HG03045 (cell line): ENCODE data around the gene RMI2.
A peak's percentile ranks its signal among the peaks of the same experiment; 100 is the strongest.
"Not testable (repeated sequence)": the region's sequence is repeated elsewhere in the genome, so short reads cannot be mapped to it uniquely, and the experiment has no call there.

Source experiments
- ATAC-seq: cut with Tn5 transposase; IDR thresholded peaks from one replicate; pipeline ENCODE4 v1.9.1; 2021; ENCODE audit warnings: mild to moderate bottlenecking, moderate library complexity; ENCODE audit not compliant: unreplicated experiment

RMI2 gene

GRCh38 chr16:11350921-11351335 is 5.7 kb downstream of the RMI2 start:
- ATAC-seq = no peak

DNA sequence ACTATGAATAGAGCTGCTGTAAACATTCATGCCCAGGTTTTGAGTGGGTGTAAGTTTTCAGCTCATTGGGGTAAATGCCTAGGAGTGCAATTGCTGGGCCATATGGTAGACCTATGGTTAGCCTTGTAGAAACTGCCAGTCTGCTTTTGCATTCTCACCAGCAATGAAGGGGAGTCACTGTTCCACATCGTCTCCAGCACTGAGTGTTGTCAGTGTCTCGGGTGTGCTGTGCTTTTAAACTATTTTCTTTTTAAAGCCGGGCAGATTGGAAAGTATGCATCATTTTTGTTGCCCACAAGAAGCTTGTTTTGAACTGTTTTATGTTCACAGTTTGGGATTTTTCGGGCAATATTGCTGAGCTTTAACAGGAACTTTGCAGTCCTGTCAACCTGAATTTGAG is 7.9 kb downstream of the RMI2 start:
- ATAC-seq = no peak

DNA sequence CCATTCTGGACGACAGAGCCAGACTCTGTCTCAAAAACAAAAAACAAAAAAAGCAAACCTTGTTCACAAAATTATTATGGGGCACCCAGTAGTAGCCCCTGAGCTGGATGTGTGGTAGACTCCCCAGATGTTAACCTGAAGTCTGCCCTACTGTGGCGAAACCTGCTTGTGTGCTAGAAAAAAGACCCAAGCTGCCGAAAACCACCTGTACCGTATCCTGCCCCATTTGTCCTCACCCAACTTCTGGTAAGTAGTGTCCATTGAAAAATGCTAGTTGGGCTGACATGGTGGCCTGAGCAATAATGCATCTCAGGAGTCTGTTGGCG is 9.1 kb downstream of the RMI2 start:
- ATAC-seq = peak; percentile 18

DNA sequence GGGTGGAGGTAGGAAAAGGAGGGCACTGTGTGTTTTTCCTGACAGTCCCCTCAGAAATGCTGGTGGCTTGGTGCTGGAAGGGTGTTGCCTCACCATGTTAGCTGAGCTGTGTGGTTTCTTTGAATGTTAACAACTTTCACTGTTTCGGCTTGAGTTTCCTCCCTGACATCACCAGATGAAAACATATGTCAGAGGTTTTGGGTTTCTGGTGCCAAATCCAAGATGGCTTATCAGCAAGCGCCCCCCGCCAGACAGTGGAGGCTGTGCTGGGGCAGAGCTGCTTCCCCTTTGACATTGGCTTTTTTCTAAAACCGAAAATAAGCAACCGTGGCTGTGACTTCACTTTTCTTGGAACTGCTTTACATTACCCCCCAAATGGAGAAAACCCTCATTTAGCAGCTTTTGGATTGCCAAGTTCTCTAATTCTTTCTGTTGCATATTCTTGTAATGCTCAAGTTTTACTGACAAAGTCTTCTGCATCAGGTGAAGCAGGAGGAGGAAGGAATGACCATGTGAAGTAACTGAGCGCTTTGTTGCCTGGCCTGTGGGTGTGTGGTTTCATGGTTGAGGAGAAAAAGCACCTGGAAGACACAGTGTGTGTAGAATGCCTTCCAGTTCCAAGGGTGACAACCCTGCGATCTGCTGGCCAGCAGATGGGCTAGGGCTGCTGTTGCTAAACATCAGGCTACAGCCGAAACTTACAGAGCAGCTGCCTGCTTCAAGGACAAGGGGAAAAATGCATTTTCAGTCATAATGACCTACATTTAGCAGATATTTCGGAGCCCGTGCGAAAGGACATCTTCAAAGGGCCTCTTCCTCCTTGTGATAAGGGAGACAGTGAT is 9.7 kb downstream of the RMI2 start:
- peak; percentile 60 for ATAC-seq

GRCh38 chr16:11355862-11356261 is 10.6 kb downstream of the RMI2 start:
- ATAC-seq = no peak

- ATAC-seq = no peak
Measured at GRCh38 chr16:11356573-11357331, 11.5 kb downstream of the RMI2 start.

DNA sequence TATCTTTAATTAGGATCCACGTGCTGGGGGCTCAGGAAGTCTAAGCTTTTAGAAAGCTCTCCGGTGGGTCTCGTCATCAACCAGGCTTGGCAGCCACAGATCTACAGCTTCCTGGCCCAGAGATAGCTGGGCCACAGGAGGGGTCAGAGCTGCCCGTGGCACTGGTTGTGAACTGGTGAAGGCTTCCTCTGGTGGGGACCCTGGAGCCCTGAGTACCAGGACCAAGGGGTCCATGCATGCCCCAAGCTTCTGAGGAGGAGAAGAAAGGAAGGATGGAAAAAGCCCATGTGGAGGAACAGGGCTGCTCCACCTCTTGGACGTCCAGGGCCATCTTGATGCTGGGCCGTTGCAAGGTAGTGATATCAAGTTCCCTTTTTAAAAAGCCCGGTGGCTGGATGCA is 13.3 kb downstream of the RMI2 start:
- no peak for ATAC-seq

- no peak for ATAC-seq
Measured at GRCh38 chr16:11359370-11359769, 14.1 kb downstream of the RMI2 start.

GRCh38 chr16:11360641-11361373 is 15.5 kb downstream of the RMI2 start:
- no peak for ATAC-seq

GRCh38 chr16:11361701-11362451 is 16.6 kb downstream of the RMI2 start:
- no peak for ATAC-seq

DNA sequence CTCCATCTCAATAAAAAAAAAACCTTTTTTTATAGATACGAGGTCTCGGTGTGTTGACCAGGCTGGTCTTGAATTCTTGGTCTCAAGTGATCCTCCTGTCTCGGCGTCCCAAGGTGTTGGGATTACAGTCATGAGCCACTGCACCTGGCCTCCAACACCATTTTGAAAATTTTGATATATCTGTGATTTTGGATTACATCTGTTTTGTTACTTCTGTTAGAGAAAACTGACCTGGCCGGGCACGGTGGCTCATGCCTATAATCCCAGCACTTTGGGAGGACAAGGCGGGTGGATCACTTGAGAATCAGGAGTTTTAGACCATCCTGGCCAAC is 18.6 kb downstream of the RMI2 start:
- ATAC-seq = no peak

- ATAC-seq = no peak
Measured at GRCh38 chr16:11367483-11367906, 22.2 kb downstream of the RMI2 start.

DNA sequence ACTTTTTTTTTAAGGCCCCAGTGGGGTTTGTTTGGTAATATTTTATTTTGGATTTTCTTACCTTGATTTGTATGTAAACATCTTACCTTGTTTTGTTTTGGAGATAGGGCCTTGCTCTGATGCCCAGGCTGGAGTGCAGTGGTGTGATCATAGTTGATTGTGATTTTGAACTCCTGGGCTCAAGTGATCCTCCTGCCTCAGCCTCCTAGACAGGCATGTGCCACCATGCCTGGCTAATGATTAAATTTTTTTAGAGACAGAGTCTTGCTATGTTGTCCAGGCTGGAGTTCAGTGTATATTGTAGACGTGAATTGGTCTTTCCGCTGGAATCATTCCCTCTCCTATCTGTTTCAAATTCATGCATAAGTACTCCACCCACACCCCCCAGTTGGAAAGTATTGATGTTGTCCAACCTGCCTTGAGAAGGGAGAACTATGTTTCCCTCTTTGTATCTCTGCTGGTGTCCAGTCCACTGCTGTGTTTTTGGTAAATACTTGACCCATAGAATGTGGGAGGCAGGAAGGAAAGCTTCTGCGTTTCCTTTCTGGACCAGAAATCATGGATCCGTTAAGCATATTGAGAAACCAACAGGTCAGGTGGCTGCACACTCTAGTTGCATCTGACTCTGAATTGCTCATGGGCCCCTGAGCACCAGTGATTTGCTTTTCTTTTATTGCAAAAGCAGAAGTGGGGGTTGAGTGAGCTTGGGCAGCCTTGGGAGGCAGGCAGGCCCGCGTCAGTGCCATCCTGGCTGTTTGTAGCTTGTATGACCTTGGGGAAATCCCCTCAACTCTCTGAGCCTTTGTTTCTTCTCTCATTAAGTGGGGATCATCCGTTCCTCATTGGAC is 25.0 kb downstream of the RMI2 start:
- ATAC-seq = no peak

- not testable (repeated sequence) for ATAC-seq
Measured at GRCh38 chr16:11370932-11371279, 25.6 kb downstream of the RMI2 start.

DNA sequence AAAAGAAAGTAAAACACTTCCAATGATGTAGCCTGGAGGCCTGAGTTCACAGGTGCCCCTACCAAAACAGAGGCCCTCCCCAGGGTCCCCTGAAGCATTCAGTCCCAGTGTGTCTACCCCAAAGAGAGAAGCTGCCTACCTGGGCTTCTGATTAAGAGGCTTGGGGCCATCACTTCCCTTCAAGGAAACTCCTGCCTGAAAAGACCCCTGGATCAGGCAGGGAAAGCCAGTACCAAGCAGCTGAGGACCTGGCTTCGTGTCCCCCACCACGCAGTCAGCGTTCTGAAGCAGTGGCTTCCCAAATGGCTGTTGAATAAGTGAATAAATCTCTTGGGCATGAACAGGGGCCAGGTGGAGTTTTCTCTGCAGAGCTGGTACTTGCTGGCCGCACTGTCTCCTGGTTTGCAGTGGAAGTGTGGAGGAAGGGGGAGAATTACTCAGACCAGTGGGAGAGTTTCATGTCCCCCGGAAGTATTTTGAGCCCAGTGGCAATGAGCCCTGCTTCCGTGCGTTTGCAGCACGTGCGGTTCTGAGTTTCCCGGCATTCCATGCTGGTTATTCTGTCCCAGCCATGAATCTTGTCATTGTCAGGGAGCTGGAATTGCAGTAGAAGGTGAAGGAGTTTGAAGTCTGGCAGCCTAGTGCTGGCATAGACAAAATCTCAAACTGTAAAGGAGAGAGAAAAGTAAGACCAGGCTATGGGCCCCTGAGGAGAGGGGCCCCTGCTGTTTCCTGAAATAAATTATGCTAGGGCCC is 27.0 kb downstream of the RMI2 start:
- ATAC-seq = no peak

DNA sequence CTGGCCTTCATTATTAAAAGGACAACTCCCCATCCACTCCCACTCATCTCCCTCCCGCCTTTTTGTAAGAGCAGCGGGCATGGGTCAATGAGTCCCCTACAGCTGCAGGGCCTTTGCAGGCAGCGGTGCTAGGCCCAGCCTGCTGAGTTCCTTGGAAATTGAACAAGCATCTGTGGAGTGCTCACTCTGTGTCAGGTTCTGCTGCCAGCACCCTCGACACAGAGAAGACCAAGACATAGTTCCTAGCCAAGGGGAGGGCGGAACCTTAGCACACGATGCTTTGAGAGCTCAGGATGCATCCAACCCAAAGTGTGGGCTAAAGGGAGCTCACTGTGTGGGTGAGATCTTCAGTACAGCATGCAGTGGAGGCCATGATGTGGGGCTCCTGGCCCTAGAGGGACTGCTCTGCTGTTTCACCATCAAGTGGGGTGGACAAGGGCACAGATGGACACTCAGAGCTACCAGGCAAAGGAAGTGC is 27.6 kb downstream of the RMI2 start:
- no peak for ATAC-seq

GRCh38 chr16:11374255-11374654 is 29.0 kb downstream of the RMI2 start:
- no peak for ATAC-seq

DNA sequence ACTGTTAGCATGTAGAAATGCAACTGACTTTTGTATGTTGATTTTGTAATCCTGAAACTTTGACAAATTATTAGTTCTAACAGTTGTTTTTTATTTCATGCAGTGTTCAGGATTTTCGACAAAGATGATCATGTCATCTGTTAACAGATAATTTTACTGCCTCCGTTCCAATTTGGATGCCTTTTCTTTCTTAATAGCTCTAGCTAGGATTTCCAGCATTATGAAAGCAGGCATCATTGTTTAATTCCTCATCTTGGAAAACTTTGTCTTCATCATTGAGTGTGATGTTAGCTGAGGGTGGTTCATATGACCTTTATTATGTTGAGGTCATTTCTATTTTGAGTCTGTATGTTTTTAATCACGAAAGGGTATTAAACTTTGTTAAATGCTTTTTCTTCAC is 31.9 kb downstream of the RMI2 start:
- no peak for ATAC-seq

GRCh38 chr16:11378951-11379350 is 33.7 kb downstream of the RMI2 start:
- not testable (repeated sequence) for ATAC-seq
